ENCODE measurements around the gene PSMC5. TPM values are rescaled to one million over a fixed set of nuclear protein-coding genes. Genes with fewer than 3 reads are reported as not detected.

The PSMC5 gene
- total RNA-seq, 1 experiment from 2014 or later = 145 TPM

DNA sequence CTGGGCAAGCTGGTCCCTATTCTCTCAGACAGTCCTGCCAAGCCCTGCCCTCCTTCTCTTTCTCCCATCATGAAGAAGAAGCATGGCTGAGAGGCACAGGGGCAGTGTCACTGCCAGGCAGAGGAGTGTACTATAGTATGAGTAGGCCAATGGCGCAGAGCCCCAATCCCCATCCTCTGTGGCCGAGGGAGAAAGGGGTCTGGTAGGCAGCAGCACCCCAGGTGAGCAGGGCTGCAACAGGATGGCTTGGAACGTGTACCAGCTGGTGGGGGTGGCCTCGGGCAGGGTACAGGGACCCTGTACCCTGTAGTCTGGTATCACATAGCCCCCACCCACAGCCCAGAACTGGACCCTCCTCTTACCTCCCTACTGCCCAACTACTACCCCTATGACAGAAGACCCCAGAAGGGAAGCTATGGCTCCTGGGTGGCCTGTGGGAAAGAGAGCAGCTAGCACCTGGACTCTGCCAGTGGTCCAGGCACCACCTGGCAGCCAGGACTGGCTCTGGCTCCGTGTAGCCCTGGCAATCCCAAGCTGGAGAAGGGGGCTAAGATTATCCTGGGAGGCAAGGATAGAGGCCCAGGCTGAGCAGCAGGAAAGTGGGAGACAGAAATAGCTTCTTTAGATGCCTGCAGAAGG, 10.8 kb downstream of the PSMC5 start:
- intact Hi-C loops (cut with micrococcal nuclease; ENCODE audit: unreplicated experiment) (no loop called here), in situ Hi-C loops (cut with HindIII; ENCODE audit: low pct_unique_long_range_greater_than_20kb, low sequenced_read_pairs) (no loop called here)
- Histone ChIP-seq H3K27ac (ENCODE audit: low read length) (no peak overlapping the region), H3K36me3 (ENCODE audit: control insufficient read depth, insufficient read depth, low read length) (peaks cover 6% of the 10 kb centered on the region; the same call in 1 of the 2 replicates), H3K27me3 (ENCODE audit: control insufficient read depth, insufficient read depth, low read length) (no peaks in the 10 kb centered on the region), H3K4me1 (ENCODE audit: control insufficient read depth, insufficient read depth, low read length) (peaks cover 25% of the 10 kb centered on the region), H3K9me3 (ENCODE audit: control insufficient read depth, insufficient read depth, low read depth, low read length) (no peaks in the 10 kb centered on the region), H3K4me3 (ENCODE audit: low read depth in 2 of 2, low read length in 2 of 2) (no peak overlapping the region)
- ATAC-seq (no peak), DNase-seq (ENCODE audit: low read depth, low spot score) (no peak)
- ChIA-PET CTCF (no interaction called here), POLR2A (interaction anchor here (0.6 kb wide), 1 partner anchor 9 kb away, joined by 3 read pairs; no protein-coding TSS in a partner anchor)
- no TSS peak for BruUV-seq (replicated peaks)
- no peak for TF ChIP-seq TCF7L2 (IDR thresholded peaks at IDR 0.05; ENCODE audit: low read depth, low read length)
- TF ChIP-seq, protein P1, sequence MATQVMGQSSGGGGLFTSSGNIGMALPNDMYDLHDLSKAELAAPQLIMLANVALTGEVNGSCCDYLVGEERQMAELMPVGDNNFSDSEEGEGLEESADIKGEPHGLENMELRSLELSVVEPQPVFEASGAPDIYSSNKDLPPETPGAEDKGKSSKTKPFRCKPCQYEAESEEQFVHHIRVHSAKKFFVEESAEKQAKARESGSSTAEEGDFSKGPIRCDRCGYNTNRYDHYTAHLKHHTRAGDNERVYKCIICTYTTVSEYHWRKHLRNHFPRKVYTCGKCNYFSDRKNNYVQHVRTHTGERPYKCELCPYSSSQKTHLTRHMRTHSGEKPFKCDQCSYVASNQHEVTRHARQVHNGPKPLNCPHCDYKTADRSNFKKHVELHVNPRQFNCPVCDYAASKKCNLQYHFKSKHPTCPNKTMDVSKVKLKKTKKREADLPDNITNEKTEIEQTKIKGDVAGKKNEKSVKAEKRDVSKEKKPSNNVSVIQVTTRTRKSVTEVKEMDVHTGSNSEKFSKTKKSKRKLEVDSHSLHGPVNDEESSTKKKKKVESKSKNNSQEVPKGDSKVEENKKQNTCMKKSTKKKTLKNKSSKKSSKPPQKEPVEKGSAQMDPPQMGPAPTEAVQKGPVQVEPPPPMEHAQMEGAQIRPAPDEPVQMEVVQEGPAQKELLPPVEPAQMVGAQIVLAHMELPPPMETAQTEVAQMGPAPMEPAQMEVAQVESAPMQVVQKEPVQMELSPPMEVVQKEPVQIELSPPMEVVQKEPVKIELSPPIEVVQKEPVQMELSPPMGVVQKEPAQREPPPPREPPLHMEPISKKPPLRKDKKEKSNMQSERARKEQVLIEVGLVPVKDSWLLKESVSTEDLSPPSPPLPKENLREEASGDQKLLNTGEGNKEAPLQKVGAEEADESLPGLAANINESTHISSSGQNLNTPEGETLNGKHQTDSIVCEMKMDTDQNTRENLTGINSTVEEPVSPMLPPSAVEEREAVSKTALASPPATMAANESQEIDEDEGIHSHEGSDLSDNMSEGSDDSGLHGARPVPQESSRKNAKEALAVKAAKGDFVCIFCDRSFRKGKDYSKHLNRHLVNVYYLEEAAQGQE (IDR thresholded peaks at IDR 0.05; ENCODE audit: insufficient read depth in 1 of 2, low read depth in 2 of 2, low read length in 1 of 2) = no peak
- TF ChIP-seq, protein P2, sequence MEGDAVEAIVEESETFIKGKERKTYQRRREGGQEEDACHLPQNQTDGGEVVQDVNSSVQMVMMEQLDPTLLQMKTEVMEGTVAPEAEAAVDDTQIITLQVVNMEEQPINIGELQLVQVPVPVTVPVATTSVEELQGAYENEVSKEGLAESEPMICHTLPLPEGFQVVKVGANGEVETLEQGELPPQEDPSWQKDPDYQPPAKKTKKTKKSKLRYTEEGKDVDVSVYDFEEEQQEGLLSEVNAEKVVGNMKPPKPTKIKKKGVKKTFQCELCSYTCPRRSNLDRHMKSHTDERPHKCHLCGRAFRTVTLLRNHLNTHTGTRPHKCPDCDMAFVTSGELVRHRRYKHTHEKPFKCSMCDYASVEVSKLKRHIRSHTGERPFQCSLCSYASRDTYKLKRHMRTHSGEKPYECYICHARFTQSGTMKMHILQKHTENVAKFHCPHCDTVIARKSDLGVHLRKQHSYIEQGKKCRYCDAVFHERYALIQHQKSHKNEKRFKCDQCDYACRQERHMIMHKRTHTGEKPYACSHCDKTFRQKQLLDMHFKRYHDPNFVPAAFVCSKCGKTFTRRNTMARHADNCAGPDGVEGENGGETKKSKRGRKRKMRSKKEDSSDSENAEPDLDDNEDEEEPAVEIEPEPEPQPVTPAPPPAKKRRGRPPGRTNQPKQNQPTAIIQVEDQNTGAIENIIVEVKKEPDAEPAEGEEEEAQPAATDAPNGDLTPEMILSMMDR (IDR thresholded peaks at IDR 0.05) = no peak
- no peak for TF ChIP-seq POLR2AphosphoS5 (IDR thresholded peaks at IDR 0.05; ENCODE audit: low read depth, low read length)
- TF ChIP-seq SIN3A (IDR thresholded peaks at IDR 0.05; ENCODE audit: borderline replicate concordance, insufficient read depth, low read depth, low read length) = no peak

DNA sequence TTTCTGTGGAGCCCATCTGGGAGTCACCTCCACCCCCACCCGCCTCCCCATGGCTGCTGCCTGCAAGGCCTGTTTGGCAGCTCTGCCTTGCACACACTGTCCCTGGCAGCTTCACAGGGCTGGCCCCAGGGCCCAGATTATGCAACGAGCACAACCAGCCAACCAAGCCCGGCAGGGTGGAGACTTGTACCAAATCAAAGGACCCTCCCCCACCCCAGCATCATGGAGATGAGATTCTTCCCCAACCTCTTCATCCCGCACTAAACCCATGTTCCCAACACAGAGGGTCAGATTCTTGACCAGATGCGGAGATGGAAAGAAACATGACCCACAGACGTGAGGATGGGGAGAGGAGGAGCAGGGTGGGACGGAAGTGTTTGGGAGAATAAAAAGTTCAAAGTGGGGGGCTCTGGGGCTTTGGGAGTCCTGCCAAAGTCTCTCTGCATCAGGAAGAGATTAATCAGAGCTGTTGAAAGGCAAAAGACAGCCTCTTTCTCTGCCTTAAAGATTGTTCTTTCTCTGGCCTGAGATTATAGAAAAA, 11.5 kb downstream of the PSMC5 start:
- no peak for TF ChIP-seq SIN3A (IDR thresholded peaks at IDR 0.05; ENCODE audit: borderline replicate concordance, insufficient read depth, low read depth, low read length)
- no peak for TF ChIP-seq TCF7L2 (IDR thresholded peaks at IDR 0.05; ENCODE audit: low read depth, low read length)
- TF ChIP-seq POLR2AphosphoS5 (IDR thresholded peaks at IDR 0.05; ENCODE audit: low read depth, low read length) = no peak
- TF ChIP-seq, protein P1 (IDR thresholded peaks at IDR 0.05; ENCODE audit: insufficient read depth in 1 of 2, low read depth in 2 of 2, low read length in 1 of 2) = no peak
- TF ChIP-seq, protein P2 (IDR thresholded peaks at IDR 0.05) = no peak
- CTCF ChIA-PET = no interaction called here
- peaks cover 6% of the 10 kb centered on the region; the same call in 1 of the 2 replicates for H3K36me3 ChIP-seq (ENCODE audit: control insufficient read depth, insufficient read depth, low read length)
- in situ Hi-C loops (cut with HindIII; ENCODE audit: low pct_unique_long_range_greater_than_20kb, low sequenced_read_pairs) (no loop called here), intact Hi-C loops (cut with micrococcal nuclease; ENCODE audit: unreplicated experiment) (no loop called here)
- ATAC-seq (no peak), DNase-seq (ENCODE audit: low read depth, low spot score) (no peak)
- H3K4me3 ChIP-seq (ENCODE audit: low read depth in 2 of 2, low read length in 2 of 2) = no peak overlapping the region
- peaks cover 27% of the 10 kb centered on the region for H3K4me1 ChIP-seq (ENCODE audit: control insufficient read depth, insufficient read depth, low read length)
- H3K9me3 ChIP-seq (ENCODE audit: control insufficient read depth, insufficient read depth, low read depth, low read length) = no peaks in the 10 kb centered on the region
- BruUV-seq (replicated peaks) = no TSS peak
- POLR2A ChIA-PET = interaction anchor here (0.6 kb wide), 1 partner anchor 10 kb away, joined by 3 read pairs; no protein-coding TSS in a partner anchor
- H3K27me3 ChIP-seq (ENCODE audit: control insufficient read depth, insufficient read depth, low read length) = no peaks in the 10 kb centered on the region
- no peak overlapping the region for H3K27ac ChIP-seq (ENCODE audit: low read length)

All from Panc1 (cell line).